Stimulated activated CD4-positive, alpha-beta T cell treated with anti-CD3 and anti-CD28 coated beads, Interleukin-15, amount 100 ng/mL, for 48 hours (primary cell): ENCODE measurements around the gene WASHC4.

Experiments used
- DNase-seq, 2 donors: peaks; one replicate each; pipeline ENCODE4 v3.0.0-alpha.2; 2020; ENCODE audit warnings: low read depth in 2 of 2

WASHC4 gene

GRCh38 chr12:105205322-105206048, 98.0 kb downstream of the WASHC4 start:
- DNase-seq = no peak

GRCh38 chr12:105206686-105207374, 99.3 kb downstream of the WASHC4 start:
- no peak for DNase-seq

- DNase-seq = no peak
These were observed 101.6 kb downstream of the WASHC4 start for GRCh38 chr12:105209091-105209490.

DNA sequence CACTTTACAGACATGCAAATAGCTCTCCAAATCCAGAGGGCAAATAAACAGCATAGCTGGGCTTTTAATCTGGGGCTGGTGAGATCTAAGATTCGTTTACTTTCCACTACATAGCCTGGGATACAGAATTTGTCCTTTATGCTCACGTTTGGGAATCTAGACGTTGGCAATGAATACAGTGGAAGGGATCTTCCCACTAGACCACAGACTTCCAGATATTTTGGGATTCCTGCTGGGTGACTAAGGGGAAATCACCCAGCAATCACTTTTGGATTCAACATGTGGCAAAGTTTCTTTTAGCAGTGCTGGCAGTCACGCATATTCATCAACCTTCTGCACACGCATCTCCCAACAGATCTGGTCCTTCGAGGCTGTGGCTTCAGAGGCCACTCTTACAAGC, 104.9 kb downstream of the WASHC4 start:
- no peak for DNase-seq

- DNase-seq = no peak
These were observed 106.6 kb downstream of the WASHC4 start for GRCh38 chr12:105214148-105214547.

DNA sequence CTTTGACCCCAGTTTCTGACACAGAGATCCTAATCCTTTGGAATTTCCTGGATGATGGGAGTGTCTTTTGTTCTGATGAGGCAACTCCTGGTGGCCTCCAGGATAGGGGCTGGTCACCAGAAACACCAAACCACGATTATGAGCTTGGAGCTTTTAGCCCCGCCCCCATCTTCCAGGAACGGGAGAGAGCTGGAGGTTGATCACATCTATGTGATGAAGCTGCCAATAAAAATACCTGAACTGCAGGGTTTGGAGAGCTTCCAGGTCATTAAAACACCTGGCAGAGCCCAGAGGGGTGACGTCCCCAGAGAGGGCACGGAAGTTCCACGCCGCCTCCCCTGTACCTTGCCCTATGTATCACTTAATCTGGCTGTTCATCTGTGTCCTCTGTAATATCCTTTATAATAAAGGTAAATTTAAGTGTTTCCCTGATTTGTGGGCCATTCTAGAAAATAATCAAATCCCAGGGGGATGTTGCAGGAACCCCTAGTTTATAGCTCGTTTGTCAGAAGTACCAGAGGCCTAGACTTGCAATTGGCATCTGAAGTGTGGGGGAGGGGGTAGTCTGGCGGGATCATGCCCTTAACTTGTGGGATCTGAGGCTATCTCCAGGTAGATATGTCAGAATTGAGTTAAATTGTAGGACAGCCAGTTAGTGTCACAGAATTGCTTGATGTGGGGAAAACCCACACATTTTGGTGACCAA, 107.3 kb downstream of the WASHC4 start:
- DNase-seq = no peak

- no peak for DNase-seq
These were observed 110.9 kb downstream of the WASHC4 start for GRCh38 chr12:105218434-105218833.
